PC-3 (cell line): ENCODE results near the gene GMPR. TPM values are rescaled to one million over a fixed set of nuclear protein-coding genes. Genes with fewer than 3 reads are reported as not detected.

Experiments used
- ATAC-seq: fragments of 200-7000 bp; cut with Tn5 transposase; 2 replicates; pipeline ENCODE4 v1.9.1; 2020; ENCODE audit warnings: mild to moderate bottlenecking, moderate library complexity
- BruUV-seq: library from RNA; stranded (reverse); fragments of 400-500 nt; replicated peaks from 2 replicates; lab custom pipeline; 2021; lab: Mats Ljungman, UMichigan
- CTCF ChIA-PET: fragments of 300-600 bp; sonication (Branson Sonifier 250); formaldehyde crosslinking; loops from one replicate; lab custom pipeline; 2022; ENCODE audit warnings: antibody characterized with exemption; lab: Charles Lee
- POLR2A ChIA-PET: fragments of 300-600 bp; sonication (Branson Sonifier 250); formaldehyde crosslinking; loops from one replicate; lab custom pipeline; 2022; ENCODE audit warnings: antibody characterized with exemption; ENCODE audit not compliant: unreplicated experiment; lab: Charles Lee
- DNase-seq: peaks from one replicate; pipeline ENCODE4 v3.0.0-alpha.2; 2015
- H2AFZ ChIP-seq: fragments of 300-600 bp; sonication (generic); 2 replicates; pipeline ENCODE4 v1.6.0; 2016; ENCODE audit warnings: antibody characterized with exemption, low read length
- H3F3A ChIP-seq: fragments of 300-600 bp; sonication (generic); one replicate; pipeline ENCODE4 v1.6.0; 2017; ENCODE audit warnings: antibody characterized with exemption, low read length, control low read depth, mild to moderate bottlenecking; ENCODE audit not compliant: unreplicated experiment
- H3K27ac ChIP-seq: fragments of 300-600 bp; sonication (generic); 2 replicates; pipeline ENCODE4 v1.5.1; 2016; ENCODE audit warnings: mild to moderate bottlenecking, low read length
- H3K27me3 ChIP-seq: fragments of 300-600 bp; sonication (generic); 2 replicates; pipeline ENCODE4 v1.6.1; 2016; ENCODE audit warnings: low read length, mixed read lengths
- H3K36me3 ChIP-seq: fragments of 300-600 bp; sonication (generic); 2 replicates; pipeline ENCODE4 v1.6.1; 2016; ENCODE audit warnings: low read depth, mixed run types, low read length, mixed read lengths
- H3K4me1 ChIP-seq: fragments of 300-600 bp; sonication (generic); 2 replicates; pipeline ENCODE4 v1.5.1; 2016; ENCODE audit warnings: low read length; ENCODE audit not compliant: insufficient read depth
- H3K4me2 ChIP-seq: fragments of 300-600 bp; sonication (generic); 2 replicates; pipeline ENCODE4 v1.6.0; 2016; ENCODE audit warnings: low read length
- H3K4me3 ChIP-seq: fragments of 300-600 bp; sonication (generic); 2 replicates; pipeline ENCODE4 v1.5.1; 2016; ENCODE audit warnings: mild to moderate bottlenecking, low read length, mixed read lengths
- H3K79me2 ChIP-seq: fragments of 300-600 bp; sonication (generic); 2 replicates; pipeline ENCODE4 v1.6.1; 2017; ENCODE audit warnings: low read length, mixed read lengths
- H3K9ac ChIP-seq: fragments of 300-600 bp; sonication (generic); 2 replicates; pipeline ENCODE4 v1.6.0; 2016; ENCODE audit warnings: mild to moderate bottlenecking, low read length
- H3K9me2 ChIP-seq: fragments of 300-600 bp; sonication (generic); replicated peaks from 2 replicates; pipeline ENCODE4 v1.6.1; 2016; ENCODE audit warnings: mixed run types, low read length, mixed read lengths
- H3K9me3 ChIP-seq: fragments of 300-600 bp; sonication (generic); 2 replicates; pipeline ENCODE4 v1.6.1; 2016; ENCODE audit warnings: low read length, mixed read lengths
- H4K20me1 ChIP-seq: fragments of 300-600 bp; sonication (generic); 2 replicates; pipeline ENCODE4 v1.6.1; 2016; ENCODE audit warnings: low read length, mixed read lengths
- CTCF ChIP-seq: fragments of 300-600 bp; sonication (generic); conservative IDR thresholded peaks from 2 replicates; pipeline ENCODE4 v1.5.1; 2017; ENCODE audit warnings: antibody characterized with exemption, low read depth, mild to moderate bottlenecking, low read length
- EZH2 ChIP-seq: fragments of 300-600 bp; sonication (generic); IDR thresholded peaks from one replicate; pipeline ENCODE4 v1.6.1; 2017; ENCODE audit warnings: antibody characterized with exemption, mild to moderate bottlenecking, low read length; ENCODE audit not compliant: unreplicated experiment
- EZH2phosphoT487 ChIP-seq: fragments of 300-600 bp; sonication (generic); IDR thresholded peaks from 2 replicates; pipeline ENCODE4 v1.6.1; 2018; ENCODE audit warnings: mild to moderate bottlenecking, antibody characterized with exemption, low read length, borderline replicate concordance
- intact Hi-C: fragments of 100-400 bp; cut with micrococcal nuclease; formaldehyde crosslinking; loops from 2 replicates; pipeline ENCODE4 v1.9.0; 2023
- total RNA-seq: library from RNA; depleted of rRNA; stranded (reverse); fragments of >200 nt; gene quantifications from 2 replicates; pipeline ENCODE4 v1.2.3, GENCODE V29; 2014

Gene GMPR
- total RNA-seq, 1 experiment from 2014 or later, result 5.8 TPM

GRCh38 chr6:16301511-16301910 lies 63.1 kb downstream of the GMPR start:
- Histone ChIP-seq H3F3A (no peaks in the 10 kb centered on the region), H3K4me1 (no peaks in the 10 kb centered on the region), H3K4me3 (no peak overlapping the region), H3K27me3 (no peaks in the 10 kb centered on the region), H3K27ac (no peak overlapping the region), H3K79me2 (no peaks in the 10 kb centered on the region), H2AFZ (no peak overlapping the region), H3K4me2 (no peak overlapping the region), H3K9me2 (no peaks in the 10 kb centered on the region), H3K9ac (no peak overlapping the region), H4K20me1 (no peaks in the 10 kb centered on the region), H3K9me3 (no peaks in the 10 kb centered on the region), H3K36me3 (no peaks in the 10 kb centered on the region)
- intact Hi-C loops, result no loop called here
- CTCF ChIA-PET, result no interaction called here
- DNase-seq (no peak), ATAC-seq (no peak)
- POLR2A ChIA-PET, result no interaction called here
- no peak for TF ChIP-seq EZH2phosphoT487
- no peak for TF ChIP-seq EZH2
- TF ChIP-seq CTCF, result no peak
- BruUV-seq, result no TSS peak

DNA sequence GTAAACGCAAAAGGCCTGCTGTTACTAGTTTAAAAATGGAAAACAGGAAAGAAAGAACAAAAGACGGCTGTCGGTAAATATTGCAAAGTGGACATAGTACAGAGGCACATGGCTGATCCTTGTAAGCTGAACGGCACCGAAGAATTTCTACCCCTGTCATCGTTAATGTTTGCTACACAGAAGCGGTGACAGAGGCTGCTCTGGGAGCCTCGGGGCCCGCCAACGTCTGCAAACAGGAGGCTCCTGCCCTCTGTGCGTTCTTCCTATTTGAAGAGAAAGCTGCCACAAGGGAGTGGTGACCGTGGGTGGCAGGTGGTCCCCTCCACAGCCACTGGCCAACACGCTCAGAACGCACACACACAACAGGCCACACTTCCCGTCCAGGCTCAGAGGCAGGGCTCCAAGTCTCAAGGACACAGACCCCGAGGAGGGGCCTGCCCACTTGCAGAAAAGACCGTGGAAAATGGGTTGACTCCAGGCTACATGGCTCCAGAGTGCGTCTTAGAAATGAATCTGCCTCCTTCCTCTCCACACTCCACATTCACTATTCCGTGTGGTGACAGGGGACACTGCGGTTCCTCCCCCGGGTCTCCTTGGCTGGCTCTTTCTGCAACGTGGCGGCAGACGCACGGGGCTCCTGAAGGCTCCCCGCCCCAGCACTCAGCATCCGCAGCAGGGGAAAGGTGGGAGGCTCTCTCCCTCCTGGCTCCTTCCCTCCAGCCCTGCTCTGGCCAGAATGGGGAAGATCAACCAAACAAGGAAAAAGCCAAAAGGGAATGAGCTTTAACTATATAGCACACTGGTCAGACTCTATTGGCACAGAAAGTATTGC lies 64.5 kb downstream of the GMPR start:
- H3K79me2 ChIP-seq, result no peaks in the 10 kb centered on the region
- H3K27ac ChIP-seq, result no peak overlapping the region
- ATAC-seq (no peak), DNase-seq (no peak)
- no peaks in the 10 kb centered on the region for H4K20me1 ChIP-seq
- intact Hi-C loops, result no loop called here
- no peaks in the 10 kb centered on the region for H3K9me2 ChIP-seq
- ChIA-PET CTCF (no interaction called here), POLR2A (no interaction called here)
- H3K9ac ChIP-seq, result no peak overlapping the region
- no peaks in the 10 kb centered on the region for H3K27me3 ChIP-seq
- H3K4me3 ChIP-seq, result no peak overlapping the region
- H3K36me3 ChIP-seq, result no peaks in the 10 kb centered on the region
- TF ChIP-seq EZH2phosphoT487 (no peak), EZH2 (no peak), CTCF (no peak)
- H3K4me1 ChIP-seq, result no peaks in the 10 kb centered on the region
- no peak overlapping the region for H3K4me2 ChIP-seq
- no peaks in the 10 kb centered on the region for H3K9me3 ChIP-seq
- BruUV-seq, result no TSS peak
- H2AFZ ChIP-seq, result no peak overlapping the region
- no peaks in the 10 kb centered on the region for H3F3A ChIP-seq

DNA sequence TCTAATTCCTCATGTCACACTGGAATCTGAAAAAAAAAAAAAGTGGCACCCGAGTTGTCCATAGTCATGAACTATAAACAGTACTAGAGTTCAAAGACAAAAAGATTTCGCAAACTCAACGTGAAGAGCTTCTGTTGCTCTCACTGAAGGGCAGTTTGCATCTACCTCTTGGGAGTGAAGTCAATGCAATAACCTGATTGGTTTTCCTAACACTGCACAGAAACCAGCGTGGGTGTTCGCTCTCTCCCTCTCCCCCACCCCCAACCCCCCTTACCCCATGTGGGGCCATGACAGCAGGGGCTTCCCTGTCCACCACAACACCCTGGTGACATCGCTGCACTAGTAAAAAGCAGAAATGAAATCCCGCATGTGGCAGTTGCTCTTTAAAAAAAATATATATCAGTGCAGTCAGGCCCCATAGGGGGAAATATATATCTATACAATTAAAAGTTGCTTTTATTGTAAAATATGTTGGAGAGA lies 66.9 kb downstream of the GMPR start:
- no peak for DNase-seq
- no peak overlapping the region for H3K4me3 ChIP-seq
- ChIA-PET CTCF (no interaction called here), POLR2A (no interaction called here)
- H3K27me3 ChIP-seq, result no peaks in the 10 kb centered on the region
- H3K27ac ChIP-seq, result no peak overlapping the region
- no peaks in the 10 kb centered on the region for H3F3A ChIP-seq
- H3K9me2 ChIP-seq, result no peaks in the 10 kb centered on the region
- no peak overlapping the region for H3K9ac ChIP-seq
- intact Hi-C loops, result no loop called here
- BruUV-seq, result no TSS peak
- TF ChIP-seq CTCF (no peak), EZH2phosphoT487 (no peak), EZH2 (no peak)
- no peaks in the 10 kb centered on the region for H3K36me3 ChIP-seq
- H3K79me2 ChIP-seq, result no peaks in the 10 kb centered on the region
- H3K9me3 ChIP-seq, result no peaks in the 10 kb centered on the region
- H3K4me2 ChIP-seq, result no peak overlapping the region
- H2AFZ ChIP-seq, result no peak overlapping the region
- ATAC-seq, result no peak
- no peaks in the 10 kb centered on the region for H4K20me1 ChIP-seq
- no peaks in the 10 kb centered on the region for H3K4me1 ChIP-seq
